Kidney epithelial cell (primary cell): ENCODE measurements around the gene ADGRG1. TPM values are rescaled to one million over a fixed set of nuclear protein-coding genes. Genes with fewer than 3 reads are reported as not detected.

Experiments
- DNase-seq: peaks from one replicate; pipeline ENCODE4 v3.0.0-alpha.2; 2010; ENCODE audit warnings: low read depth
- H3K27me3 ChIP-seq: 2 replicates; pipeline ENCODE4 v1.6.0; 2011; ENCODE audit warnings: low read length; ENCODE audit not compliant: control insufficient read depth, insufficient read depth
- H3K36me3 ChIP-seq: 2 replicates; pipeline ENCODE4 v1.5.1; 2011; ENCODE audit warnings: low read length; ENCODE audit not compliant: control insufficient read depth, insufficient read depth
- H3K4me3 ChIP-seq: 2 replicates; pipeline ENCODE4 v1.5.1; 2011; ENCODE audit warnings: low read depth, mild to moderate bottlenecking, control low read depth, low read length
- total RNA-seq: library from RNA; depleted of rRNA; stranded (reverse); fragments of >200 nt; gene quantifications from 2 replicates; pipeline ENCODE4 v1.2.3, GENCODE V29; 2015
- TF ChIP-seq, protein P1 (sequence below): IDR thresholded peaks from 2 replicates; pipeline ENCODE4 v1.5.1; 2011; ENCODE audit warnings: mild to moderate bottlenecking, moderate library complexity, low read length, control low read depth, inconsistent platforms; ENCODE audit not compliant: insufficient read depth, poor library complexity, severe bottlenecking

Gene ADGRG1
- total RNA-seq, 1 donor from 2014 or later: 150 TPM

GRCh38 chr16:57675741-57676551 is 47.5 kb downstream of the ADGRG1 start:
- DNase-seq: no peak

GRCh38 chr16:57676553-57677085 is 48.2 kb downstream of the ADGRG1 start:
- Histone ChIP-seq H3K27me3 (peaks cover 30% of the 10 kb centered on the region), H3K36me3 (no peaks in the 10 kb centered on the region), H3K4me3 (no peak overlapping the region)
- TF ChIP-seq, protein P1, sequence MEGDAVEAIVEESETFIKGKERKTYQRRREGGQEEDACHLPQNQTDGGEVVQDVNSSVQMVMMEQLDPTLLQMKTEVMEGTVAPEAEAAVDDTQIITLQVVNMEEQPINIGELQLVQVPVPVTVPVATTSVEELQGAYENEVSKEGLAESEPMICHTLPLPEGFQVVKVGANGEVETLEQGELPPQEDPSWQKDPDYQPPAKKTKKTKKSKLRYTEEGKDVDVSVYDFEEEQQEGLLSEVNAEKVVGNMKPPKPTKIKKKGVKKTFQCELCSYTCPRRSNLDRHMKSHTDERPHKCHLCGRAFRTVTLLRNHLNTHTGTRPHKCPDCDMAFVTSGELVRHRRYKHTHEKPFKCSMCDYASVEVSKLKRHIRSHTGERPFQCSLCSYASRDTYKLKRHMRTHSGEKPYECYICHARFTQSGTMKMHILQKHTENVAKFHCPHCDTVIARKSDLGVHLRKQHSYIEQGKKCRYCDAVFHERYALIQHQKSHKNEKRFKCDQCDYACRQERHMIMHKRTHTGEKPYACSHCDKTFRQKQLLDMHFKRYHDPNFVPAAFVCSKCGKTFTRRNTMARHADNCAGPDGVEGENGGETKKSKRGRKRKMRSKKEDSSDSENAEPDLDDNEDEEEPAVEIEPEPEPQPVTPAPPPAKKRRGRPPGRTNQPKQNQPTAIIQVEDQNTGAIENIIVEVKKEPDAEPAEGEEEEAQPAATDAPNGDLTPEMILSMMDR: no peak
- DNase-seq: no peak

More at GRCh38 chr16:57675741-57676551, 47.5 kb downstream of the ADGRG1 start:
- TF ChIP-seq, protein P1: no peak
- Histone ChIP-seq H3K27me3 (peaks cover 30% of the 10 kb centered on the region), H3K4me3 (no peak overlapping the region), H3K36me3 (no peaks in the 10 kb centered on the region)

GRCh38 chr16:57677622-57678369 is 49.4 kb downstream of the ADGRG1 start:
- peaks cover 30% of the 10 kb centered on the region for H3K27me3 ChIP-seq
- no peaks in the 10 kb centered on the region for H3K36me3 ChIP-seq
- no peak overlapping the region for H3K4me3 ChIP-seq
- TF ChIP-seq, protein P1: no peak
- DNase-seq: no peak

- no peak overlapping the region for H3K4me3 ChIP-seq
- TF ChIP-seq, protein P1: no peak
- no peak for DNase-seq
- peaks cover 18% of the 10 kb centered on the region for H3K27me3 ChIP-seq
- H3K36me3 ChIP-seq: no peaks in the 10 kb centered on the region
These were observed 50.6 kb downstream of the ADGRG1 start for GRCh38 chr16:57679016-57679415.

GRCh38 chr16:57679767-57680482 is 51.5 kb downstream of the ADGRG1 start:
- TF ChIP-seq, protein P1: no peak

More at GRCh38 chr16:57679767-57680482, 51.5 kb downstream of the ADGRG1 start:
- DNase-seq: no peak
- no peaks in the 10 kb centered on the region for H3K36me3 ChIP-seq
- peaks cover 17% of the 10 kb centered on the region for H3K27me3 ChIP-seq
- no peak overlapping the region for H3K4me3 ChIP-seq
